A549 treated with CORT108297 at 1 μM for 4 hours (cell line): ENCODE measurements around the gene GRM5. TPM values are rescaled to one million over a fixed set of nuclear protein-coding genes. Genes with fewer than 3 reads are reported as not detected.

ENCODE experiments used
- total RNA-seq: library from RNA; stranded (reverse); fragments of 200-300 nt; extraction: Qiagen RNA extraction; gene quantifications from 5 replicates; pipeline ENCODE4 v1.2.3, GENCODE V29; 2022

The GRM5 gene
- 0.01 TPM in 2 of 5 replicates, not detected in the others for total RNA-seq

DNA sequence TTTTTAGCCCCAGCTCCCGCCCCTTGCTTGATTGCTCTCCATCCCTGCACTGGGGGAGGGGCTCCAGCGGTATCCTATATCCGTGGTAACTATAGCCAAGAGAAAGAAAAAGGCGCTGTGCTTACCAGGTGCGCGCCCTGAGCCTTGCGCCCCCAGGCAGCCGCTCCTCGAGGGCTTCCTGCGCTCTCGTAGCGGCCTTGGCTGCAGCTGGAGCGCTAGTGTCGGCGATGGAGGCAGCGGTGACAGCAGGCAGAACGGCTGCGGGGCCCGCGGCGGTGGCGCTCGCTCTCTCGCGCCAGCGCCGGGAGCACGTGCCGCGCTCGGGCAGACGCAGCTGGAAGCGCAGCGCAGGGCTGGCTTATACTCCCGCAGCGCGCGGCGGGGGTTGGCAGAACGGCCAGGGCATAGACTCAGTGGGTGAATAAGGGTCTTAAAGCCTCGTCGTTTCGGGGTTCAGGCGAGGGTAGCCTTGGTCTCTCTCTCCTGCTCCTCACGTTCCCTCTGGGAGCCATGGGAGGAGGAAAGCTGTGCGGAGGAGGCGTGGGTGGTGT, at the start of gene GRM5:
Gene GRM5, minus strand, starts transcription at position 332 of the 551 bp plus-strand sequence. CDS start 18,110 bp downstream, outside the sequence.

Other genes with a start within 250 kb of the GRM5 start
- gene TYR, start 111.9 kb upstream of the GRM5 start, total RNA-seq: not detected in 5 replicates